HEK293 (cell line): ENCODE results near the gene CLCF1.
A peak's percentile ranks its signal among the peaks of the same experiment; 100 is the strongest.

Experiments used
- CTCF ChIA-PET: fragments of 350-600 bp; formaldehyde crosslinking; extraction: SDS; loops from one replicate; lab custom pipeline; 2021; ENCODE audit warnings: antibody characterized with exemption; lab: Yijun Ruan, JAX
- POLR2A ChIA-PET: fragments of 300-600 bp; formaldehyde crosslinking; extraction: SDS; loops from one replicate; lab custom pipeline; 2020; ENCODE audit warnings: antibody characterized with exemption, inconsistent platforms; lab: Yijun Ruan, JAX
- H3K27ac ChIP-seq: fragments of 200-500 bp; sonication (Bioruptor generic); 2 replicates; pipeline ENCODE4 v1.5.1; 2014; ENCODE audit warnings: low read depth, low read length, control low read depth, inconsistent platforms; ENCODE audit errors: extremely low read depth
- H3K36me3 ChIP-seq, 2 experiments: fragments of 200-500 bp in 1 of 2; sonication (Bioruptor generic) in 1 of 2; 1 replicate in 1 of 2; 2 replicates in 1 of 2; pipeline ENCODE4 v1.5.1; 2014 to 2017; ENCODE audit warnings: inconsistent platforms in 2 of 2, low read length in 2 of 2; ENCODE audit not compliant: control insufficient read depth in 2 of 2, insufficient read depth in 1 of 2
- H3K4me1 ChIP-seq: fragments of 200-500 bp; sonication (Bioruptor generic); 2 replicates; pipeline ENCODE4 v1.5.1; 2014; ENCODE audit warnings: mild to moderate bottlenecking, low read length, inconsistent platforms; ENCODE audit not compliant: control insufficient read depth, insufficient read depth
- H3K4me3 ChIP-seq: 2 replicates; pipeline ENCODE4 v1.5.1; 2011; ENCODE audit warnings: low read depth, mild to moderate bottlenecking, control low read depth, low read length, moderate library complexity
- H3K9me3 ChIP-seq: fragments of 200-500 bp; sonication (Bioruptor generic); 2 replicates; pipeline ENCODE4 v1.5.1; 2014; ENCODE audit warnings: low read depth, low read length, inconsistent platforms; ENCODE audit not compliant: control insufficient read depth, insufficient read depth
- MZF1 ChIP-seq: fragments of 450-650 bp; formaldehyde crosslinking; IDR thresholded peaks from 2 replicates; pipeline ENCODE4 v1.5.1; 2017; ENCODE audit warnings: missing biosample characterization, missing genetic modification characterization, borderline replicate concordance
- PRDM10 ChIP-seq: fragments of 450-650 bp; formaldehyde crosslinking; IDR thresholded peaks from 2 replicates; pipeline ENCODE4 v1.5.1; 2016; ENCODE audit warnings: missing biosample characterization, missing genetic modification characterization
- WT1 ChIP-seq: fragments of 450-650 bp; formaldehyde crosslinking; IDR thresholded peaks from 2 replicates; pipeline ENCODE4 v1.5.1; 2016; ENCODE audit warnings: missing biosample characterization, missing genetic modification characterization
- ZBTB26 ChIP-seq: fragments of 450-650 bp; formaldehyde crosslinking; optimal IDR thresholded peaks from 2 replicates; pipeline ENCODE3; 2016; ENCODE audit warnings: missing biosample characterization, mild to moderate bottlenecking, missing genetic modification characterization
- ZBTB49 ChIP-seq: fragments of 450-650 bp; formaldehyde crosslinking; IDR thresholded peaks from 2 replicates; pipeline ENCODE4 v1.5.1; 2016; ENCODE audit warnings: missing biosample characterization, missing genetic modification characterization, low read depth
- ZIC2 ChIP-seq: fragments of 450-650 bp; formaldehyde crosslinking; IDR thresholded peaks from 2 replicates; pipeline ENCODE4 v1.5.1; 2016; ENCODE audit warnings: missing biosample characterization, missing genetic modification characterization
- ZNF148 ChIP-seq: fragments of 450-650 bp; formaldehyde crosslinking; IDR thresholded peaks from 2 replicates; pipeline ENCODE4 v1.5.0; 2017; ENCODE audit warnings: missing biosample characterization, missing genetic modification characterization, borderline replicate concordance
- ZNF202 ChIP-seq: fragments of 450-650 bp; formaldehyde crosslinking; IDR thresholded peaks from 2 replicates; pipeline ENCODE4 v1.5.1; 2016; ENCODE audit warnings: missing biosample characterization, missing genetic modification characterization, borderline replicate concordance
- ZNF398 ChIP-seq: fragments of 450-650 bp; formaldehyde crosslinking; IDR thresholded peaks from 2 replicates; pipeline ENCODE4 v1.5.1; 2017; ENCODE audit warnings: missing biosample characterization, missing genetic modification characterization
- ZNF549 ChIP-seq: fragments of 450-650 bp; IDR thresholded peaks from 2 replicates; pipeline ENCODE4 v1.5.1; 2018; ENCODE audit warnings: missing biosample characterization, missing genetic modification characterization, mild to moderate bottlenecking, inconsistent platforms, moderate library complexity
- ZNF561 ChIP-seq: fragments of 450-650 bp; IDR thresholded peaks from 2 replicates; pipeline ENCODE4 v1.5.1; 2018; ENCODE audit warnings: missing biosample characterization, missing genetic modification characterization, borderline replicate concordance
- ZNF629 ChIP-seq: fragments of 450-650 bp; formaldehyde crosslinking; IDR thresholded peaks from 2 replicates; pipeline ENCODE4 v1.5.1; 2017; ENCODE audit warnings: missing biosample characterization, missing genetic modification characterization
- ZNF658 ChIP-seq: fragments of 450-650 bp; formaldehyde crosslinking; IDR thresholded peaks from 2 replicates; pipeline ENCODE4; 2016; ENCODE audit warnings: missing biosample characterization, missing genetic modification characterization
- ZNF677 ChIP-seq: fragments of 450-650 bp; IDR thresholded peaks from 2 replicates; pipeline ENCODE4 v1.5.0; 2018; ENCODE audit warnings: missing biosample characterization, mild to moderate bottlenecking, missing genetic modification characterization, moderate library complexity
- TF ChIP-seq, protein P1 (sequence below): fragments of 450-650 bp; formaldehyde crosslinking; IDR thresholded peaks from 2 replicates; pipeline ENCODE4 v1.5.1; 2016; ENCODE audit warnings: missing biosample characterization, missing genetic modification characterization
- TF ChIP-seq, protein P2 (sequence below): fragments of 450-650 bp; formaldehyde crosslinking; IDR thresholded peaks from 2 replicates; pipeline ENCODE4 v1.5.1; 2017; ENCODE audit warnings: missing biosample characterization, missing genetic modification characterization
- TF ChIP-seq, protein P3 (sequence below): fragments of 450-650 bp; formaldehyde crosslinking; IDR thresholded peaks from 2 replicates; pipeline ENCODE4 v1.5.1; 2016; ENCODE audit warnings: missing biosample characterization, missing genetic modification characterization, low read depth

Gene CLCF1

GRCh38 chr11:67353317-67354074 lies 19.9 kb downstream of the CLCF1 start, which contains the start of gene POLD4:
Gene POLD4, minus strand, starts transcription at chr11:67353546. Its CDS starts 147 bp downstream, at chr11:67353399.
- peak within 1 kb of the TSS; percentile 59 for H3K27ac ChIP-seq
- H3K4me3 ChIP-seq, result peak within 1 kb of the TSS; percentile 72
- no peaks in the 10 kb centered on the region for H3K9me3 ChIP-seq
- POLR2A ChIA-PET, result interaction anchor here (0.5 to 4.2 kb wide), 16 partner anchors 10 to 334 kb away, joined by 3 to 30 read pairs (median 4); partner anchors contain the start of genes CLCF1, PPP1CA and RAD9A
- H3K4me1 ChIP-seq, result no peaks in the 10 kb centered on the region
- no peaks in the 10 kb centered on the region for H3K36me3 ChIP-seq
- CTCF ChIA-PET, result interaction anchor here (0.6 to 30.4 kb wide), 12 partner anchors 7 to 1344 kb away, joined by 3 to 898 read pairs (median 4); partner anchors contain the start of genes CLCF1 and RAD9A
- peak; percentile 64 for TF ChIP-seq PRDM10 (tag by site-specific recombination)
- no peak for TF ChIP-seq ZBTB26
- no peak for TF ChIP-seq ZNF398
- TF ChIP-seq, protein P1, sequence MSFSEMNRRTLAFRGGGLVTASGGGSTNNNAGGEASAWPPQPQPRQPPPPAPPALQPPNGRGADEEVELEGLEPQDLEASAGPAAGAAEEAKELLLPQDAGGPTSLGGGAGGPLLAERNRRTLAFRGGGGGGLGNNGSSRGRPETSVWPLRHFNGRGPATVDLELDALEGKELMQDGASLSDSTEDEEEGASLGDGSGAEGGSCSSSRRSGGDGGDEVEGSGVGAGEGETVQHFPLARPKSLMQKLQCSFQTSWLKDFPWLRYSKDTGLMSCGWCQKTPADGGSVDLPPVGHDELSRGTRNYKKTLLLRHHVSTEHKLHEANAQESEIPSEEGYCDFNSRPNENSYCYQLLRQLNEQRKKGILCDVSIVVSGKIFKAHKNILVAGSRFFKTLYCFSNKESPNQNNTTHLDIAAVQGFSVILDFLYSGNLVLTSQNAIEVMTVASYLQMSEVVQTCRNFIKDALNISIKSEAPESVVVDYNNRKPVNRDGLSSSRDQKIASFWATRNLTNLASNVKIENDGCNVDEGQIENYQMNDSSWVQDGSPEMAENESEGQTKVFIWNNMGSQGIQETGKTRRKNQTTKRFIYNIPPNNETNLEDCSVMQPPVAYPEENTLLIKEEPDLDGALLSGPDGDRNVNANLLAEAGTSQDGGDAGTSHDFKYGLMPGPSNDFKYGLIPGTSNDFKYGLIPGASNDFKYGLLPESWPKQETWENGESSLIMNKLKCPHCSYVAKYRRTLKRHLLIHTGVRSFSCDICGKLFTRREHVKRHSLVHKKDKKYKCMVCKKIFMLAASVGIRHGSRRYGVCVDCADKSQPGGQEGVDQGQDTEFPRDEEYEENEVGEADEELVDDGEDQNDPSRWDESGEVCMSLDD (tag by site-specific recombination), result 0 out of 2 replicates have a peak, but pooled peaks have one; percentile 23
- TF ChIP-seq ZNF202 (tag by site-specific recombination), result no peak
- no peak for TF ChIP-seq ZNF677 (tag by site-specific recombination)
- TF ChIP-seq, protein P2, sequence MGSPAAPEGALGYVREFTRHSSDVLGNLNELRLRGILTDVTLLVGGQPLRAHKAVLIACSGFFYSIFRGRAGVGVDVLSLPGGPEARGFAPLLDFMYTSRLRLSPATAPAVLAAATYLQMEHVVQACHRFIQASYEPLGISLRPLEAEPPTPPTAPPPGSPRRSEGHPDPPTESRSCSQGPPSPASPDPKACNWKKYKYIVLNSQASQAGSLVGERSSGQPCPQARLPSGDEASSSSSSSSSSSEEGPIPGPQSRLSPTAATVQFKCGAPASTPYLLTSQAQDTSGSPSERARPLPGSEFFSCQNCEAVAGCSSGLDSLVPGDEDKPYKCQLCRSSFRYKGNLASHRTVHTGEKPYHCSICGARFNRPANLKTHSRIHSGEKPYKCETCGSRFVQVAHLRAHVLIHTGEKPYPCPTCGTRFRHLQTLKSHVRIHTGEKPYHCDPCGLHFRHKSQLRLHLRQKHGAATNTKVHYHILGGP, result no peak
- TF ChIP-seq ZNF629 (tag by site-specific recombination), result no peak
- no peak for TF ChIP-seq ZNF549 (tag by site-specific recombination)
- TF ChIP-seq ZNF658, result no peak
- TF ChIP-seq MZF1 (tag by site-specific recombination), result no peak
- TF ChIP-seq ZIC2 (tag by site-specific recombination), result peak; percentile 79
- 0 out of 2 replicates have a peak, but pooled peaks have one; percentile 53 for TF ChIP-seq ZNF561 (tag by site-specific recombination)
- TF ChIP-seq, protein P3, sequence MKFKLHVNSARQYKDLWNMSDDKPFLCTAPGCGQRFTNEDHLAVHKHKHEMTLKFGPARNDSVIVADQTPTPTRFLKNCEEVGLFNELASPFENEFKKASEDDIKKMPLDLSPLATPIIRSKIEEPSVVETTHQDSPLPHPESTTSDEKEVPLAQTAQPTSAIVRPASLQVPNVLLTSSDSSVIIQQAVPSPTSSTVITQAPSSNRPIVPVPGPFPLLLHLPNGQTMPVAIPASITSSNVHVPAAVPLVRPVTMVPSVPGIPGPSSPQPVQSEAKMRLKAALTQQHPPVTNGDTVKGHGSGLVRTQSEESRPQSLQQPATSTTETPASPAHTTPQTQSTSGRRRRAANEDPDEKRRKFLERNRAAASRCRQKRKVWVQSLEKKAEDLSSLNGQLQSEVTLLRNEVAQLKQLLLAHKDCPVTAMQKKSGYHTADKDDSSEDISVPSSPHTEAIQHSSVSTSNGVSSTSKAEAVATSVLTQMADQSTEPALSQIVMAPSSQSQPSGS, result no peak
- no peak for TF ChIP-seq ZBTB49 (tag by site-specific recombination)
- no peak for TF ChIP-seq ZNF148
- TF ChIP-seq WT1 (tag by site-specific recombination), result no peak
